ENCODE results near the gene XYLT1.

XYLT1 gene

DNA sequence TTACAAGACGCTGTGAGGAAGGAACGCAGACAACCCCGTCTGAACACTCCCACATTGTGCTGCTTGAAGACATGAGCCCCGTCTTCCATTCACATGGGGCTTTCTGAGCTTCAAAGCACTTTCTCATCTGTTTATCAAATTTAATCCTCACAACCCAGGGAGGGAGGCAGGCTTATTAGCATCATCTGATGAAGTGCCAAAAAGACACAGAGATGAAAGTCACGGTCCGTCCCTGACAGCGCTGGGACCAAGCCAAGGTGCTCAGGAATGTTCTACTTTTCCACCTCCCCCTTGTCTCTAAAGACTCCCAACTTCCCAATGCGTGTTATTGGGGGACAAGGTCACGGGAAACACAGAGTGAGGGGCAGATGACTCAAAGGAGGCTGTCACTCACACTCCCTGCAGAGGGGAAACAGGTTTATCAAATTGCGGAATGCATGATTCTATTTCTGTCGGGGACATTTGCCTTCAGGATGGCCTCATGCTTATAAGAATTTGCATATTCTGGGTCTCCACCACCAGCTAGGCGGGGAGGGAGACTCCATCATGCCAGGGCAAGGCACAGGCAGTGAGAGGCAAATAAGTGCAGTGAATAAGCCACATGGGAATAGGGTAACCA lies 10.7 kb downstream of the XYLT1 start:
- DNase-seq (ENCODE audit: low read depth), result no peak

DNA sequence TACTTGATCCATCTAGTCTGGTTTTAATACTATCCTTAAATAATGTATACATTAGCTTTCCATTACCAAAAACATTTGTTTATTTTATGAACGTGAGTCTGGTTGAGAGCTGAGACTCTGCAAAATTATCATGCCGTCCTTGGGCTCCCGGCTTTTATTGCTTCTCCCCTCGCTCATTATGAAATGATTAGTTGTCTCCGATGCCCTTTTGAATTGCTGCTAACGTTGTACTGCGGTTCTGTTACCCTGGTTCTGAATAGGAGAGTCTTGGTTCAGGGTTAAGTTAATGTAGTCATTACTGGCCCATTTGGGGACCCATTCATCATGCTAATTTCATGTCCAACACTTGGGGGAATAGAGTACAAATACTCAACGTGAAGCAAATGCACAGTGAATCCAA lies 12.8 kb downstream of the XYLT1 start:
- no peak for DNase-seq (ENCODE audit: low read depth)

- DNase-seq (ENCODE audit: low read depth), result no peak
Measured at GRCh38 chr16:17457513-17457912, 13.2 kb downstream of the XYLT1 start.

GRCh38 chr16:17454162-17454730 lies 16.5 kb downstream of the XYLT1 start:
- no peak for DNase-seq (ENCODE audit: low read depth)

DNA sequence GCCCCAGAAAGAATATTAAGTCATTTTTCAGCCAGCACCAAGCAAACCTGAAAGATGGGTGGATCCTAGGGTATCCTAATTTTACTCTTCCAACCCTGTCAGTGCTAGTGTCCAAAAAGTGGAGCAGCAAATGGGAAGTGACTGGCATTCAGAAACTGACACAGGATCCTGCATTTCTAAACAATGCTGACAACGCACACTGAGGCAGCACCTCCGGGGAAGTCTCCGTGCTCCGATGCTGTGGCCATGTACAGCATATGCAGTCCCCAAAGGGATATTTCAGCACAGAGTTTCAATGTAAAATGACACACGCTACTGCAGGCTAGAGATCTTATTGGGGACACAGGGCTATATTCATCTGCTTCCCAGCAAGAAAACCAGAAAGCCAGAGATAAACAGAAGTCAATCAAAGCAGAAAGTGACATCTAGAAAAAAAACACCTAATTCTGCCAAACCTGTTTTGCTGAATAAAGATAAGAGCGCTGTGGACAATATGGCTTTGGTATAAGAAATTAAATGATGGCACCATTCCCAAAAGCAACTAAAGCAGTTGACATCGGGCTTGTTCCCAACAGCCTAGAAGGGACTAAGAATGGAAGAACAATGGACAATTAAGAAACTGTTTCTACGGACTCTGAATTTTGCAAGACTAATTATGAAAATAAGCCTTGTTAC lies 17.3 kb downstream of the XYLT1 start:
- no peak for DNase-seq (ENCODE audit: low read depth)

DNA sequence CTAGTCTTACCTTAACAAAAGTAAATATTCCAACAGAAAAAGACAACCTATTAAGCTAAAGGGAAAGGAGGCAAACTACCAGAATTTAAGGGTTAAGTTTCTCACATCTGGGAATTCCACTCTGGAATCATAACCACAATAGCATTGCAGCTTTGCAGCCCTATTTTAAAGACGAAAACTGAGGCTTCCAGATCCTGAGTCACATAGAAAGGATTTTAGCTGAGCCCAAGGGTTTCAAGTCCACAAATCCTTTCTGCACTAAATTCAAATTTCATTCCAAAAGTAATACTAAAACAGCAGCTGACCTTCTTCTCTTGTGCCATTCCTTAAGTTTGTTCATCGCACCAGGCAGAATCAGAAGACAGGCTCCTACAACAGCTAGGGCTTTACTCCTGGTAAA lies 17.8 kb downstream of the XYLT1 start:
- no peak for DNase-seq (ENCODE audit: low read depth)

GRCh38 chr16:17451843-17452242 lies 18.9 kb downstream of the XYLT1 start:
- no peak for DNase-seq (ENCODE audit: low read depth)

GRCh38 chr16:17450291-17450690 lies 20.5 kb downstream of the XYLT1 start:
- no peak for DNase-seq (ENCODE audit: low read depth)

DNA sequence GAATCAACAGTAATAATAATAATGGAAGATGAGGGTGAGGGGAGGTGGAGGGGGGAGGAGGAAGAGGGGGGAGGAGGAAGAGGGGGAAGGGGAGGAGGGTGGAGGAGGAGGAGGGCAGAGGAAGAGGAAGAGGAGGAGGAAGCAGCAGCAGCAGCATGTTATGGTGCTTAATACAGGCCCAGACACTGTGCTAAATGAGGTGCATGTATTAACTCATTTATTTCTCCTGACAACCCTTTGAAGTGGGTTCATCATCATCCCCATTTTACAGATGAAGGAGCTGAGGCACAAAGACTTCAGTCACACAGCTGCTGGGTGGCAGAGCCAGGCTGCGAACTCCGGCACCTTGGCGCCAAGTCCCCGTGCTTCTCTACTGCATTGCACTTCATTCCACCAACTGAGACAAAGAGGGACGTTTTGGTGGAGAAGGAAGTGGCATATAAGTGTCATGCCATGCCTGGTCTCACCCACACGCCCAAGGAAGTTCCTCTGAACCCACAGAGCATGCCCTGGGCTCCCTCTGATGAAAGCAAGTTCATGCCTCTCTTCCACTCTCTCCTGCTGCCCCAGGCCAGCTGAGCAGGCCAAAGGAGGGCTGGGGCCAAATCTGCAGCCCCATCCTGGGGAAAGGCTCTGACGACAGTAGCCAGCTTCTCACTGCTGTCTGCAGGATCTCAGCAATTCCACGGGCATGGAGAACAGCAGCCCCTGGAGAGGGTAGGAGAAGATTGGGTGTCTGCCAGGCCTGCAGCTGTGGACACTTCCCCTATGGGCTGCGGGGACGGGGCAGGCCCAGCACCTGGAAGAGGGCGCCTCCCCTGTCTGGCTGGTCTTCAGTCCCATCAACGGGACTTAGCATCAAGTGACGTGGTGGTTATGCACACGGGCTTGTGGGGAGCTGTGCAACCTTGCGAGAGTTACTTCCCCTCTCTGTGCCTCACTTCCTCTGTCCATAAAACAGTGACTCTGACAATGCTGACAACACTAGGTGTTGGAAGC lies 21.8 kb downstream of the XYLT1 start:
- no peak for DNase-seq (ENCODE audit: low read depth)

DNA sequence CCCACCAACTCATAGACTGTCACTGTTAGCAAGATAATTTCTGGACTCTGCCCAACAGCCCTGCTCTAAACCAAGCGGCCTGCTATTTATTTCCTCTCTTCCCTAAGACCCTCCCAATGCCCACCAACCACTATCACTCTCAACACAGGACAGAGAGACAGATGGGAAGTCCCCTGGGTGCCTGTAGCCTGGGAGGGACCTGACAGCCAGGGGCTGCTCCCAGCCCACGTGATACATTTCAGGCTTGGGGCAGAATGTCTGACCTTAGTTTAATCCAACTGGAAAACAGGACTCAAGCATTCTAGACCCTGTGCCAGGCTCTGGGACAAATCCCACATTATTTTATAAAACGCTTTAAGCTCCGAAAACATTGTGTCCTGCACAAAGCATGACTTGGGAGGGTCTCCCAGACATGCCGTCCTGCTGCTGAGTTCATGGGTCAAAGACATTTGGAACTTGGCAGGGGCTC lies 23.6 kb downstream of the XYLT1 start:
- DNase-seq (ENCODE audit: low read depth), result no peak

GRCh38 chr16:17446661-17447060 lies 24.1 kb downstream of the XYLT1 start:
- DNase-seq (ENCODE audit: low read depth), result no peak

DNA sequence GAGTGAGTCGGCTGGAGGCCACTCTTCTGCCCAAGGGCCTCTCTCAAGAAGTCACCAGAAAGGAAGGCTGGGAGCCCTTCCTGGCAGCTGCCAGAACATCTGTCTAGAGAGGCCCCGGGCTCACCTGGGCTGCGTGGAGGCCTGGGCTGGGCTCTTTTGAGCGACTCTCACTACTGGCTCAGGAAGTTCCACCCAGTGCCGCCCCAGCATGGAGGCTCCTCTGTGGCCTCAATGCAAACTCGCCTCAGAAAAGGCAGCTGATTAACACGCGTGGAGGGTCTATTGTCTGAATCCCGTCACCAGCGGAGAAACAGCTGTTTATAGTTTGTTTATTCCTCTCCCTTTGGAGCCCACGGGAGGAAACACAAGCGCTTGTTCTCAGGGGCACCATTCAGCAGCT lies 25.3 kb downstream of the XYLT1 start:
- no peak for DNase-seq (ENCODE audit: low read depth)

DNA sequence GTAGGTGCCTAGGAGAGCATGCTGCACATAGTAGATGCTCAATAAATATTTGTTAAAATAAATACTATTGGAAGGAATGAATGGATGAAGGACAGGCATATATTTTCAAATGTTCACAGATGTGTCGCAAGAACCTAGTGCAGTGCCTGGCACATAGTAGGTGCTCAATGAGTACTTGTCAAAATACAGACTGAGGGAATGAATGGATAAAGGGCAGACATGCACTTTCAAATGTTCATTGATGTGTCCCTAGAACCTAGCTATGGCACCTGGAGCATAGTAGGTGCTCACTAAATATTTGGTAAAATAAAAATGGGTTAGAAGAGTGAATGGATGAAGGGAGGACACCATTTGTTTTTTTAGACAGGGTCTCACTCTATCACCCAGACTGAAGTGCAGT lies 26.1 kb downstream of the XYLT1 start:
- no peak for DNase-seq (ENCODE audit: low read depth)

DNA sequence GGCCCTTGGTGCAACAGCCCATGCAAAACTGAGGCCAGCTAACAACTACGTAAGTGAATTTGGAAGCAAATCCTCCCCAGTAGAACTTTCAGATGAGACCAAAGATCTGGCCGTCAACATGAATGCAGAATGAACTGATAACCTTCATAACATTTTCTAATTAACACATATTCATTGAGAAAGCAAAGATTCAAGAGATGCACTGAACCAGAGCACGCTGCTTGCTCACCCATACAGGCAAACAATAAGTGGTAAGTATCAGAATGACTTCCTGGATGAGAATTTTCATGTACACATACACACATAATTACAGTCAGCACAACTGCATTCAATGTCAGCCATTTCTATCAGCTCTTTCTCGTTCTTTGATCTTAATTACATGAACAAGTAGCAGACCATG lies 30.6 kb downstream of the XYLT1 start:
- no peak for DNase-seq (ENCODE audit: low read depth)

- no peak for DNase-seq (ENCODE audit: low read depth)
Measured at GRCh38 chr16:17439580-17439979, 31.2 kb downstream of the XYLT1 start.

DNA sequence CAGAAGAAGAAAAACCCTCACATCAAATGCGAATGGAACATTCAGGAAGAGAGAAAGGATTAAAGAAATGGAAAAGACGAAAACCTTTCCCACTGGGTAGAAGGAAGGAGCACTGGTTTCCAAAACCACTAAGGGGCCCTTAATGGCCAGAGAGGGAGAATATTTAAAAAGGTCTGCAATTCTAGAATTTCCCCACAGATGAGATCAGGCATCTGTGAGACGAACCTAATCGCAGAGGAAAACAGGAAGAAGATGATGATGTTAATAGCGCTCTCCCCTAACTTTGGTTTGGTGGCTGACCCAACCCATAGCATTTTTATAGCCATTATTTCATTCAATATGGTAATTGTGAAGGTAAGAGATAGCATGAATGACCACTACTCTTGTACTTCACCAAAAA lies 32.8 kb downstream of the XYLT1 start:
- no peak for DNase-seq (ENCODE audit: low read depth)

GRCh38 chr16:17437127-17437720 lies 33.5 kb downstream of the XYLT1 start:
- no peak for DNase-seq (ENCODE audit: low read depth)

DNA sequence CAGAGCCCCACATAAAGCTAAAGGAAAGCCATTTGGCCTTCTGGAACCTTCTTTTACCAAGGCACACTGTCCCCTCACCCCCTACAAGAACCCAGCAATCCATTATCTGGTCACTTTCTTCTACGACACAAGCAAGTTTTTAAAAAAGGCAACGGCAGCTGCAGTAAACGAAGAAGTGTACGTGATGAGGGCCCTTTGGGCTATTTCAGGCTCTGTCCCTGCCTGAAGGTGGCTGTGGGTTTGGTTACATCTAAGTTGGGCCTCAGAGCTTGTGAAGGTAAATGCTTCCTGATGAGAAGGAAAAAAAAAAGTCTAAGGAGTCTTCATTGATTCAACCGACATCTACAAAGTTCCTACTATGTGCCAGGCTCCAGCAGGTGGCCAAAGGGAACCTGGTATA lies 35.4 kb downstream of the XYLT1 start:
- no peak for DNase-seq (ENCODE audit: low read depth)

- peak; percentile 14 for DNase-seq (ENCODE audit: low read depth)
Measured at GRCh38 chr16:17433577-17434451, 36.9 kb downstream of the XYLT1 start.

GRCh38 chr16:17432901-17433576 lies 37.7 kb downstream of the XYLT1 start:
- peak; percentile 18 for DNase-seq (ENCODE audit: low read depth)

Measured in amniotic epithelial cell (primary cell).